GM12874 (cell line): ENCODE results near the gene PIEZO2.

ENCODE experiments used
- TF ChIP-seq, protein P1 (sequence below): IDR thresholded peaks from 2 replicates; pipeline ENCODE4 v1.5.1; 2011; ENCODE audit warnings: low read depth, mild to moderate bottlenecking, control low read depth, low read length, moderate library complexity; ENCODE audit not compliant: insufficient read depth

The PIEZO2 gene

DNA sequence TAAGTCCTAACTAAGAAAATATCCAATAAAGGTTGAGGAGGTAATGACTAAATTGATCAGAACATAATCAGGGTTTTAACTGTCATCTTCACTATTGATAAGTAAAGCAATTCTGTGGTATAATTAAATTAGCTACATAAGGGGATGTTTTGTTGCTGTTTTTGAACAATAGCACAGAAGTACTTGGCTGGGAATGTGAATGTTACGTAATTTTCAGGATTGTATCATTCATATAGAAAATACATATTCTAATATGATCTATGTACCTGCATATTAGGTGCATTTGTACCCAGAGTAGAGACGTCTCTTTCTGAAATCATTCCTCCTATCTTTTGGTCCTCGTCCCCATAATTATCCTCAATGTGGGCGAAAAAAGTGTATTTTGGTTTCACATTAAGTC lies 109.0 kb downstream of the PIEZO2 start:
- TF ChIP-seq, protein P1, sequence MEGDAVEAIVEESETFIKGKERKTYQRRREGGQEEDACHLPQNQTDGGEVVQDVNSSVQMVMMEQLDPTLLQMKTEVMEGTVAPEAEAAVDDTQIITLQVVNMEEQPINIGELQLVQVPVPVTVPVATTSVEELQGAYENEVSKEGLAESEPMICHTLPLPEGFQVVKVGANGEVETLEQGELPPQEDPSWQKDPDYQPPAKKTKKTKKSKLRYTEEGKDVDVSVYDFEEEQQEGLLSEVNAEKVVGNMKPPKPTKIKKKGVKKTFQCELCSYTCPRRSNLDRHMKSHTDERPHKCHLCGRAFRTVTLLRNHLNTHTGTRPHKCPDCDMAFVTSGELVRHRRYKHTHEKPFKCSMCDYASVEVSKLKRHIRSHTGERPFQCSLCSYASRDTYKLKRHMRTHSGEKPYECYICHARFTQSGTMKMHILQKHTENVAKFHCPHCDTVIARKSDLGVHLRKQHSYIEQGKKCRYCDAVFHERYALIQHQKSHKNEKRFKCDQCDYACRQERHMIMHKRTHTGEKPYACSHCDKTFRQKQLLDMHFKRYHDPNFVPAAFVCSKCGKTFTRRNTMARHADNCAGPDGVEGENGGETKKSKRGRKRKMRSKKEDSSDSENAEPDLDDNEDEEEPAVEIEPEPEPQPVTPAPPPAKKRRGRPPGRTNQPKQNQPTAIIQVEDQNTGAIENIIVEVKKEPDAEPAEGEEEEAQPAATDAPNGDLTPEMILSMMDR = no peak

DNA sequence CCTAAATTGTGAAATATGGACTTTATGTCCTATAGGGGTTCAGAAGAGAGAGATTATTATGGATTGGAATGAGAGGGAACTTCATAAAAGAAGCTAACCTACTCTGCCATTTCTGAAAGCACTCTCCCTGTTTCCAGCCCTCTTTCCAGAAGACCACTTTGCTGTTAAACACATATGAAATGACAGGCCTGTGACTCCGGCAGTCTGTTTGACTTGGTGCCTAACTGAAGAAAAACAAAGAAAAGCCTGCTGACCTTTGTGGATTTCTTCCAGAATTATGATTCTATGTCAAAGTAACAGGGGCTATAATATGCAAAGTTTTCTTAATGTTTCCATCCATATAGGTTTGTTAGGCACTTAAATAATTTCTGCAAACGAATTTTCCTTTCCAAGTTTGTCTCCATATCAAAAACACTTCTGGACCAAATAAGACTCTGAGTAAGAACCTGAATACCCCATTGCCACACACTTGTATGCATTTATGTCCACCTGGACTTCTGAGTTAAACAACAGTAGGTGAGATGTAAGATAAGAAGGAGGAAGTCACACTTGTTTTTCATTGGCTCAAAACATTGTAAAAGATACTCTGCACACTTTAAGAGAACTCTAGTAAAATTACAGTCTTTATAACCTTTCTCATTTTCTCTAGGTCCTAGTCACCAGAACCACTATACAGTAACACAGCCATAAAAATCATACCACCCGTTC lies 111.7 kb downstream of the PIEZO2 start:
- TF ChIP-seq, protein P1 = no peak

DNA sequence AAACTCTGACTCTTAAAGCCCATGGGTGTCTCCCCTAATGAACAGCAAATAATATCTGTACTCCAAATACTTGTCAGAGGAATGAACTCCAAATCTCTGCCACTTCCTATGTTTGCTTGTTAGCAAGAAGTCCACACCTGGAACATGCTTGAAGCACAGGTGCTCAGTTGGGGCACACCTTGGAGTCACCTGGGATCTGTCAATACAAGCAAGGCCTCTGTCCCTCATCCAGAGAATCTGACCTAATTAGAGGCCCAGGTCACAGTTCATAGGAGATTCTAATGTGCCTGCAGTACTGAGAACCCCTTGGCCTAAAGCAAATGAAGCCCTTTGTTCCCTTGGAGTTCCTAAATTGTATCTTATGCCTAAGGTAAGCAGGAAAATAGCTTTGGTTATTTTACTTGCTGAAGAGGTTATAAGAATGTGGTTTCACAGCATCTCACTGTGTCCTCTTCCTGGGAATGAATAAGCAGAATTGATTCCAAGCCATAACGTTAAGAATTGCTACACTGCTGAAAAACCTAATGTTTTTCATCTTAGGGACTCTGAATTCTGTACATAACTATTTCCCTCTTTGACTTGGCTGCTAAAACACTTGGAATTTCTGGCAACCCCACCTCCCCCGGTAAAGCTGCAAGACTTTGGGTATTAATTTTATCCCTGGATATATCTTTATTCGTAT lies 113.4 kb downstream of the PIEZO2 start:
- TF ChIP-seq, protein P1 = no peak

DNA sequence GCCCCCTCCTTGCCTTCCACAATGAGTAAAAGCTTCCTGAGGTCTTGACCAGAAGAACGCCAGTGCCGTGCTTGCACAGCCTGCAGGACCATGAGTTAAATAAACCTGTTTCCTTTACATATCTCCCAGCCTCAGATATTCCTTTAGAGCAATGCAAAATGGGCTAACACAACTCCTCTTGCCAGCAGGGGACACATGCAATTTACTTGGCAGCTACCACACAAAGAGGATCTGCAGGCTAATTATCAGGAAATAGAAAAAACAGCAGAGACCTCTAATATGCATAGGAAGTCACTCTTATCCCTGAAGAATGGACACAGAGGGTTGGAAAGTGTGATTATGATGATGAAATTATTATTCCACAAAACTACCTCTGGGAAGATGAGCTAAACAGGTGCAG lies 114.0 kb downstream of the PIEZO2 start:
- TF ChIP-seq, protein P1 = no peak

DNA sequence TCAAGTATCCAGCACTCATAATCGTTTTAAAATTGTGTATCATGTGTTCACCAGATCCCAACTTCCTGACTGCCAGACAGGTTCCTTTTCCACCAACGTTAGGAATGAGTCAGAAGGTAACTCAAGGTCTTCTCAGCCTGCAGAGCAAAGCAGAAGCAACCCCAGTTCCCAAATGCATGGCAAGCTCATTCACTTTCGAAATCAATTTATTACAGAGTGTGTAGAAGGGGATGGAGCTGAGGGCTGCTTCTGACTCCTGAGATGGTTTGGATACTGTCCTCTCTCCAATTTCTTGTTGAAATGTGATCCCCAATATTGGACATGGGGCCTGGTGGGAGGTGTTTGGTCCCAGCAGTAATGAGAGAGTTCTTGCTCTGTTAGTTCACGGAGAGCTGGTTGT lies 114.5 kb downstream of the PIEZO2 start:
- TF ChIP-seq, protein P1 = no peak

DNA sequence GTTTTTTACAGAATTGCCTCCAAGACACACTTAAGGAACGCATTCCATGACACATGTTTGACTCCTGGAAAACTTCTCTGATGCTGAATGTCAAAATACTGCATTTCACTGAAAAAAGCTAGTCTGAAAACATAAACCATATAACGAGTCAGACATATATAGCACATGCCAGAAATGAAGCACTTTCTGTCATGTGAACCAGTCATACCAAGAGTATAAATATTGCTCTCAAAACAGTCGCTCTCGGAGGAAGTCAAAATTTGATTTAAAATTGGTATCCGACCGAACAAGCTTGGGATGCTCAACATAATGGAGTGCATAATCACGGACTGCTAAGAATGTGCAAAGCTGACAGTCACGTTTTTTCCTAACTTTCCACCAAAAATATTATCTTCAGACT lies 115.9 kb downstream of the PIEZO2 start:
- TF ChIP-seq, protein P1 = no peak

DNA sequence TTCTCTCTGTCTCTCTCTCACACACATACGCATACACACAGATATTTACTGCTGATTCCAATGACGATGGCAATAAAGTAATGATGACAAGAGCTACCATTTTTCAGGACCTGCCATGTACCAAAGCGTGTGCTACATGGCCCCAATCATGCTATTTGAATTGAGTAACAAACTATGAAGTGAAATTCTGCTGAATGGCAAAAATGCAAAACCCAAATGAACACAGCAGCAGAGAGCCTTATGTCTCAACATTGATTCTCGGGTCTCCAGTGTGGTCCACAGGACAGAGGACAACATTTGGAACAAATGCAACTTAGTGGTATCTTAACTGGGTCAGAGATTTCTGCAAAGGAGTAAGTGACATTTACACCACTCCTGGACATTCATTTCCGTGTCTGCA lies 117.4 kb downstream of the PIEZO2 start:
- TF ChIP-seq, protein P1 = no peak
